GM18951 (cell line): ENCODE results near the gene ID2.

ENCODE experiments used
- POLR2A ChIP-seq: IDR thresholded peaks from 4 replicates; pipeline ENCODE4 v1.6.1; 2011; ENCODE audit warnings: mild to moderate bottlenecking; ENCODE audit not compliant: insufficient read length, insufficient read depth; ENCODE audit errors: extremely low read depth
- in situ Hi-C: fragments of 300-500 bp; cut with MboI; formaldehyde crosslinking; loops from one replicate; pipeline ENCODE4 v1.12.0; 2022; ENCODE audit warnings: low sequenced_read_pairs, mixed read lengths, inconsistent platforms; ENCODE audit not compliant: unreplicated experiment

Gene ID2

GRCh38 chr2:8678731-8679566, 2.9 kb upstream of the ID2 start:
- in situ Hi-C loops = loop anchor here (25.0 kb wide), 1 partner anchor 1267 kb away; no protein-coding TSS in a partner anchor

DNA sequence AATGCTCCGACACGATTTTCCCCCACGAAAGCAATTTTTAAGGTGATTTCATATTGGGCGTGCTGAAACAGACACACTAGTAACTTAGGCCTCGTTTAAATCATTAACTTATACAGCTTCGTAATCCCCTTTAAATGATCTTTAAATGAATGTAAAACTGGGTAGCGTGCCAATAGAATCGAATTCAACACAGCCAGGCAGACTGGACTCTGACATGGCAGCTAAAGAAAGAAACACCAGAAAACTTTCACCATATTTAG, 2.4 kb upstream of the ID2 start:
- TF ChIP-seq POLR2A = no peak
- in situ Hi-C loops = loop anchor here (25.0 kb wide), 1 partner anchor 1267 kb away; no protein-coding TSS in a partner anchor

More at GRCh38 chr2:8678731-8679566, 2.9 kb upstream of the ID2 start:
- TF ChIP-seq POLR2A = no peak

- in situ Hi-C loops = loop anchor here (10.0 to 25.0 kb wide), 3 partner anchors 155 to 1268 kb away; no protein-coding TSS in a partner anchor
- TF ChIP-seq POLR2A = no peak
Measured at GRCh38 chr2:8679827-8680731, 1.8 kb upstream of the ID2 start.

GRCh38 chr2:8680822-8681760, 765 bp upstream of the ID2 start:
- no peak for TF ChIP-seq POLR2A
- in situ Hi-C loops = loop anchor here (10.0 to 25.0 kb wide), 3 partner anchors 156 to 1269 kb away; no protein-coding TSS in a partner anchor

DNA sequence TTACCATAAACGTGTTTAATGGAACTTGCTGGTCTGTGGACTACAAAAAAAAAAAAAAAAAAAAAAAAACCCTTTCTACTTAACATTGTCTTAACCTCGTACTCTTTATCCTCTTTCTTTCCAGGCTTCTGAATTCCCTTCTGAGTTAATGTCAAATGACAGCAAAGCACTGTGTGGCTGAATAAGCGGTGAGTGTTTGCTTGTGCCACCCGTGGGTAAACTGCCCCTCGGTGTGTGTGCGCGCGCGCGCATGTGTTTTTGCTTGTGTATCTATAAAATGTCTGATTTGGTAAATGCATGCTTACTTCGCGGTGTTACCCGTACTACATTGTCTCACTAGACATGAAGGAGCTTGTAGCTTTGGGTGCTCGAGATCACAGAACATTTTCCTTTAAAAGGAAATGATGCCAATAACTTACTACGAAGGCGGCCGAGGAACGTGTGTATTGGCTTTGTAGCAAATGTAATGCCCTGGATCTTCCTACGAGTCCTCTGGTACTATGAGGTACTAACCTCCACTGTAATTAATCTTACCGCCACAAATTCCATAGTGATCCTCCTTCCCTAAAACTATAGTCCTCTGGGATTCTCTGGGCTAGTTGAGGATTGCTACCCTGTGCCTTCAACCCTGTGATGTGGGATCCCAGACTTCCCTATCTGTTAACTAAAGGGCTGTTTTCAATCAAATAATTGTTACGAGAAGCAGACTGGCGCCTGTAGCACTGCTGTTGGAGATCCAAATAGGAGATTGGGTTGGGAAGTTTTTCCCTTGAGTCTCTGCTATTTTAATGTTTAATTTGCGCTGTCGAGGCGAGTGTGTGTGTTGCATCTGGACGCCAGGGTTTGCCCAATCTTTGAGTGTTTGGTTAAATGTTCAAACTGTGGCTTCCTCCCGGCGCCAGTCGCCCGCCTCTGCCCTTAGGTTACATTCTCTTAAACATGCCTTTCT, 1.1 kb downstream of the ID2 start:
- in situ Hi-C loops = loop anchor here (10.0 to 25.0 kb wide), 3 partner anchors 158 to 1271 kb away; no protein-coding TSS in a partner anchor
- TF ChIP-seq POLR2A = no peak

- no peak for TF ChIP-seq POLR2A
- in situ Hi-C loops = loop anchor here (10.0 to 25.0 kb wide), 3 partner anchors 160 to 1272 kb away; no protein-coding TSS in a partner anchor
Measured at GRCh38 chr2:8684540-8684877, 2.7 kb downstream of the ID2 start.

DNA sequence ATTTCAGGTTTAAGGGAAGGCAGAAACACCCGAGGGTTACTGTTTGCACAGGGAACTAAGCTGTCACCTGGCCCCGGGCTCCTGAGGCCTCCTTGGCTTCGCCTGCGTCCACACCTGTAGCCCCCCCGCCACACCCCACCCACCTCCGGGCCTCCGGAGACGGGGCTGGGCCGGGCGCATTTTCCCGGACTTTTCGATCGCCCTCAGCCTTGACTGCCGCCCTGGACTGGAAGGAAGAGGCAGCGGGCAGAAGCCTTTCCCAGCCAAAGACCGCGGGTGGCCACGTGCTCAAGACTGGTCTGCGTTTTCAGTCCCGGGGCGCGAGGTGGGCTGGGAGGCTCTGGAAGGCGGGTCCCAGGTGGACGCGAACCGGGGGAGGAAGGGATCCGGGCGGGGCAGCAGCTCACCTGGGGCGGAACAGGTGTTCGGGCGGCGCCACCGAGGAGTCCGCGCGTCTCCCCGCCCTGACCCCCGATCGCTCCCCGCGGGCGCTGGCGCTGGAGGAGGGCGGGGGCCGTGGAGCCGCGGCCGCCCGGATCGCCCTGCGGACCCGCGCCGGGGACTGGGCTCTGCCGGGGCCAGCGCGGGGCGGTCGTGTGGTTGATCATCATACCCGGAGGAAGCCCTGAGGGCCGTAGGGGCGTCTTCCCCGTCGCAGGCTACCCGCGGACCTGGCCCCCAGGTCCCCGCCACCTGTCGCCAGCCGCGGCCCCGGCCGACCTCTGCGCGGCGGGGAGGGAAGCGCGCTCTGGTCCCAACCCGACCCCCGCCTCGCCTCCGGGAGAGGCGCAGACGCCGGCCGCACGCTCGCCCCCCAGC, 3.2 kb downstream of the ID2 start:
- peak; percentile 47 for TF ChIP-seq POLR2A
- in situ Hi-C loops = loop anchor here (10.0 to 25.0 kb wide), 3 partner anchors 160 to 1273 kb away; no protein-coding TSS in a partner anchor

DNA sequence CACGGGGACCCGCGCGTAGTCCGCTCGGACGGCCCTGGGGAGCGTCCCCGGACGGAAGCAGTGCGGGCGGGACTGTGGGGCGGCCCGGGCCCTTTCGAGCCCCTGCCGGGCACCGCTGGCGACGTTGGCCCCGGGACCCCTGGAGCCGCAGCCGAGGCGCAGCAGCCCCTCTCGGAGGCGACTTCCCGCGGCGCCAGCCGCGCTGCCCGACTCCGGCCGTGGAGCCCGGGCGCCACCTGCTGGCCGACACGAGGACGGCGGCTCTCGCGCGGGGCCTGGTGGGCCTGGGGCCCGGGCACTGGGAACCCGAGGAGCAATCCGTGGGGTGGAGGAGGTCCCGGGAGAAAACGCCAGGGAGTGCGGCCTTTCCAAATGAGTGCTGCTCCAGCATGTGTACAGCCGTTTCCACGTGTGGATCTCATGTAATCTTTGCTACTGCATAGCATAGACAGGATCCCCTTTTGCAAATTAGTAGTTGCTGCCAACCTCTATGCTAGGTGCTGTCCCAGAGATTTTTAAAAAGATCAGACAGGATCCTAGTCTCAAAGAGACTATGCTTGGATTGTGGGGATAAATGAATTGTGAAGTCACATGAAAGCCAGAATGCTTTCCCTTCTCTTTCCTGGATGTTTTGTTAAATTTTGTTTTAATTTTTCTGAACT, 4.0 kb downstream of the ID2 start:
- in situ Hi-C loops = loop anchor here (10.0 to 25.0 kb wide), 3 partner anchors 161 to 1274 kb away; no protein-coding TSS in a partner anchor
- TF ChIP-seq POLR2A = no peak

DNA sequence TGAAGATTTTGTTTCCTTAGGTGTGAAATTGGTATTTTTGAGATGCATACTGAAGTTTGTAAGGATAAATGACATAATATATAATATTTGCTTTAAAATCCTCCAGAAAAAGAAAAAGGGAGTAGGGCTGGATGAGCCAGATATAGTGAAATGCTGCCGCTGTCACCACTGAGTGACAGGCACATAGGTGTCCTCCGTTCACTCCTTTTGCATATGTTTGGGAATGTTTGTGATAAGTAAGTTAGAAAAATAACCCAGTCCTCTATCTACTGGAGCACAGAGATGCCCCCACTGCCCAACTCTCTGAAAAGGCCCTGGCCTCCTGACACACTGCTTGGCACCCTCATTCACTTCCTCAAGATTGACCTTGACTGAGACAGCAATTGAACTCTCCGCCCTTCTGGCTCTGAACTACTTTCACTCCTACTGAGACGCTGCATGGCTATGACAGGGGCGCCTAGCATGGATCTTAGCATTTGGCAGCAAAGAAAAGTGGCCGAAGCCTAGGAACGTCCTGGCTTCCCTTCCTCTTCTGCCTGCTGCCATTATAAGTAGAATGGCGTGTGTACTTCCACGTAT, 10.1 kb downstream of the ID2 start:
- TF ChIP-seq POLR2A = no peak
- in situ Hi-C loops = loop anchor here (25.0 kb wide), 1 partner anchor 1280 kb away; no protein-coding TSS in a partner anchor

- in situ Hi-C loops = loop anchor here (25.0 kb wide), 1 partner anchor 1280 kb away; no protein-coding TSS in a partner anchor
- TF ChIP-seq POLR2A = no peak
Measured at GRCh38 chr2:8692783-8693156, 10.9 kb downstream of the ID2 start.
